ENCODE data around the gene PSMD14.

PSMD14 gene

GRCh38 chr2:161303535-161304050 is 4.6 kb upstream of the PSMD14 start:
- peak; percentile 66 for TF ChIP-seq SETDB1 (IDR thresholded peaks at IDR 0.05; ENCODE audit: insufficient read length, low read length)
- TF ChIP-seq, protein P1, sequence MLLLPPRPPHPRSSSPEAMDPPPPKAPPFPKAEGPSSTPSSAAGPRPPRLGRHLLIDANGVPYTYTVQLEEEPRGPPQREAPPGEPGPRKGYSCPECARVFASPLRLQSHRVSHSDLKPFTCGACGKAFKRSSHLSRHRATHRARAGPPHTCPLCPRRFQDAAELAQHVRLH (tag by site-specific recombination; IDR thresholded peaks at IDR 0.05): no peak
- ChIA-PET POLR2A (no interaction called here), CTCF (interaction anchor here (0.6 to 0.7 kb wide), 2 partner anchors 81 to 270 kb away, joined by 3 to 5 read pairs; no protein-coding TSS in a partner anchor)

GRCh38 chr2:161306919-161307318 is 1.3 kb upstream of the PSMD14 start:
- Histone ChIP-seq H3K9me3 (ENCODE audit: control insufficient read depth, insufficient read depth, low read depth, low read length) (no peaks in the 10 kb centered on the region), H3K4me3 (ENCODE audit: low read depth, low read length) (no peak overlapping the region), H3K36me3 (ENCODE audit: control insufficient read depth in 2 of 2, insufficient read depth in 1 of 2, low read length in 2 of 2) (peaks cover 0 to 3% of the 10 kb centered on the region in 2 experiments; a peak in 2 of 3 replicates), H3K4me1 (ENCODE audit: control insufficient read depth, insufficient read depth, low read length) (no peaks in the 10 kb centered on the region), H3K27ac (ENCODE audit: extremely low read depth, low read depth, low read length) (no peak overlapping the region)
- CTCF ChIA-PET: interaction anchor here (0.6 kb wide), 1 partner anchor 89 kb away, joined by 3 read pairs; no protein-coding TSS in a partner anchor
- POLR2A ChIA-PET: no interaction called here
- no peak for TF ChIP-seq ZNF302 (tag by site-specific recombination; IDR thresholded peaks at IDR 0.05; ENCODE audit: low read depth)
- TF ChIP-seq ZNF146 (tag by site-specific recombination; IDR thresholded peaks at IDR 0.05): no peak
- no peak for TF ChIP-seq GFI1B (tag by site-specific recombination; IDR thresholded peaks at IDR 0.05)
- no peak for TF ChIP-seq ZNF639 (tag by site-specific recombination; IDR thresholded peaks at IDR 0.05)
- TF ChIP-seq ZIC2 (tag by site-specific recombination; IDR thresholded peaks at IDR 0.05): no peak
- TF ChIP-seq ZNF433 (tag by site-specific recombination; IDR thresholded peaks at IDR 0.05; ENCODE audit: low read depth): no peak
- no peak for TF ChIP-seq ZNF394 (tag by site-specific recombination; IDR thresholded peaks at IDR 0.05; ENCODE audit: borderline replicate concordance)
- TF ChIP-seq WT1 (tag by site-specific recombination; IDR thresholded peaks at IDR 0.05): no peak
- TF ChIP-seq ZBTB6 (tag by site-specific recombination; IDR thresholded peaks at IDR 0.05): no peak
- no peak for TF ChIP-seq REPIN1 (tag by site-specific recombination; IDR thresholded peaks at IDR 0.05; ENCODE audit: low read depth)
- TF ChIP-seq ZNF19 (tag by site-specific recombination; IDR thresholded peaks at IDR 0.05; ENCODE audit: low read depth): no peak
- no peak for TF ChIP-seq ZNF169 (tag by site-specific recombination; IDR thresholded peaks at IDR 0.05)
- TF ChIP-seq, protein P2, sequence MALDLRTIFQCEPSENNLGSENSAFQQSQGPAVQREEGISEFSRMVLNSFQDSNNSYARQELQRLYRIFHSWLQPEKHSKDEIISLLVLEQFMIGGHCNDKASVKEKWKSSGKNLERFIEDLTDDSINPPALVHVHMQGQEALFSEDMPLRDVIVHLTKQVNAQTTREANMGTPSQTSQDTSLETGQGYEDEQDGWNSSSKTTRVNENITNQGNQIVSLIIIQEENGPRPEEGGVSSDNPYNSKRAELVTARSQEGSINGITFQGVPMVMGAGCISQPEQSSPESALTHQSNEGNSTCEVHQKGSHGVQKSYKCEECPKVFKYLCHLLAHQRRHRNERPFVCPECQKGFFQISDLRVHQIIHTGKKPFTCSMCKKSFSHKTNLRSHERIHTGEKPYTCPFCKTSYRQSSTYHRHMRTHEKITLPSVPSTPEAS (tag by site-specific recombination; IDR thresholded peaks at IDR 0.05): no peak

More at GRCh38 chr2:161303535-161304050, 4.6 kb upstream of the PSMD14 start:
- Histone ChIP-seq H3K4me3 (ENCODE audit: low read depth, low read length) (no peak overlapping the region), H3K27ac (ENCODE audit: extremely low read depth, low read depth, low read length) (no peak overlapping the region), H3K36me3 (ENCODE audit: control insufficient read depth in 2 of 2, insufficient read depth in 1 of 2, low read length in 2 of 2) (no peaks in the 10 kb centered on the region), H3K9me3 (ENCODE audit: control insufficient read depth, insufficient read depth, low read depth, low read length) (no peaks in the 10 kb centered on the region), H3K4me1 (ENCODE audit: control insufficient read depth, insufficient read depth, low read length) (no peaks in the 10 kb centered on the region)

DNA sequence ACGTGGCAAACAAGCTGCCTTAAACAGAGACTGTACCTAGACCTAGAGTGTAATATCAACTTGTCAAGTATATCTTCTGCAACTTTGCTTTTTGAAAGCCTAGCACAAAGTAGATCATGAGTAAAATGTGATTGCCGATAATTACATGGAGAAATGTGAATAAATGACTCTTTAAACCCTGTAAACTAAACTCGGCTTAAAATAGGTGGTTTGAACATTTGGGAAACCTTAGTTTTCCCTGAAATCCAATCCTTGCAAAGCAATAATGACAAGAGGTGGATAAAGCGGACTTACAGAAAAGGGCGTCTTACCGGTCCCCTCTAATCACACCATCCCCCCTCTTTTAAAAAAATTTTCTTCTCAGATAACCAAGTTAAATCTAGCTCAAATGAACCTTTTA is 549 bp upstream of the PSMD14 start:
- Histone ChIP-seq H3K9me3 (ENCODE audit: control insufficient read depth, insufficient read depth, low read depth, low read length) (no peaks in the 10 kb centered on the region), H3K27ac (ENCODE audit: extremely low read depth, low read depth, low read length) (peak overlapping the region; percentile 78), H3K36me3 (ENCODE audit: control insufficient read depth in 2 of 2, insufficient read depth in 1 of 2, low read length in 2 of 2) (peaks cover 0 to 4% of the 10 kb centered on the region in 2 experiments; a peak in 2 of 3 replicates), H3K4me3 (ENCODE audit: low read depth, low read length) (peak overlapping the region; percentile 98), H3K4me1 (ENCODE audit: control insufficient read depth, insufficient read depth, low read length) (no peaks in the 10 kb centered on the region)
- 0 out of 2 replicates have a peak, but pooled peaks have one; percentile 7 for TF ChIP-seq ZNF664 (tag by site-specific recombination; IDR thresholded peaks at IDR 0.05)
- no peak for TF ChIP-seq PRDM1 (tag by site-specific recombination; IDR thresholded peaks at IDR 0.05)
- no peak for TF ChIP-seq ZBTB1 (tag by site-specific recombination; IDR thresholded peaks at IDR 0.05)
- no peak for TF ChIP-seq ZNF335 (tag by site-specific recombination; conservative IDR thresholded peaks at IDR 0.05)
- POLR2A ChIA-PET: interaction anchor here (0.6 to 1.6 kb wide), 14 partner anchors 9 to 108 kb away, joined by 3 to 9 read pairs (median 3); partner anchors contain the start of gene TBR1
- CTCF ChIA-PET: interaction anchor here (0.6 kb wide), 2 partner anchors 10 to 86 kb away, joined by 3 read pairs; no protein-coding TSS in a partner anchor

Measured in HEK293 (cell line).